Natural killer cell (primary cell): ENCODE data around the gene SOX15. TPM values are rescaled to one million over a fixed set of nuclear protein-coding genes. Genes with fewer than 3 reads are reported as not detected.
A peak's percentile ranks its signal among the peaks of the same experiment; 100 is the strongest.

Experiments
- ATAC-seq, 3 donors: fragments of 150-1000 bp in 2 of 3; fragments of 200-7000 bp in 1 of 3; cut with Tn5 transposase; 1 replicate in 1 of 3; 2 replicates in 2 of 3; pipeline ENCODE4 v1.10.0; 2021; ENCODE audit warnings: mild to moderate bottlenecking in 2 of 3, moderate library complexity in 2 of 3
- DNase-seq, 2 donors: peaks; one replicate each; pipeline versions ENCODE4 v3.0.0 to v3.0.0-alpha.2; 2013 to 2021; ENCODE audit warnings: mixed read lengths in 1 of 2
- H3K27ac ChIP-seq: one replicate; pipeline ENCODE4 v1.5.1; 2013; ENCODE audit warnings: mild to moderate bottlenecking, low read length
- H3K27me3 ChIP-seq: one replicate; pipeline ENCODE4 v1.6.1; 2013; ENCODE audit warnings: low read length; ENCODE audit not compliant: control insufficient read depth, insufficient read depth
- H3K36me3 ChIP-seq: one replicate; pipeline ENCODE4 v1.6.1; 2013; ENCODE audit warnings: low read length; ENCODE audit not compliant: control insufficient read depth, insufficient read depth
- H3K4me1 ChIP-seq: one replicate; pipeline ENCODE4 v1.6.1; 2013; ENCODE audit warnings: low read length; ENCODE audit not compliant: control insufficient read depth, insufficient read depth
- H3K4me3 ChIP-seq: one replicate; pipeline ENCODE4 v1.5.1; 2013; ENCODE audit warnings: low read length
- H3K9me3 ChIP-seq: one replicate; pipeline ENCODE4 v1.6.1; 2013; ENCODE audit warnings: low read length; ENCODE audit not compliant: control insufficient read depth, insufficient read depth
- H3K27ac Mint-ChIP-seq, 2 donors: one replicate each; pipeline ENCODE4 v1.8.0; 2022; ENCODE audit warnings: mild to moderate bottlenecking in 2 of 2, mixed read lengths in 2 of 2, moderate library complexity in 1 of 2
- H3K27me3 Mint-ChIP-seq, 2 donors: one replicate each; pipeline ENCODE4 v1.8.0; 2022; ENCODE audit warnings: low read depth in 2 of 2, mixed read lengths in 2 of 2
- H3K36me3 Mint-ChIP-seq: one replicate; pipeline ENCODE4 v1.8.0; 2022; ENCODE audit warnings: mixed read lengths
- H3K4me1 Mint-ChIP-seq, 2 donors: one replicate each; pipeline ENCODE4 v1.8.0; 2022; ENCODE audit warnings: mixed read lengths in 2 of 2
- H3K4me3 Mint-ChIP-seq: one replicate; pipeline ENCODE4 v1.8.0; 2022; ENCODE audit warnings: mild to moderate bottlenecking, moderate library complexity, mixed read lengths
- H3K9me3 Mint-ChIP-seq, 2 donors: one replicate each; pipeline ENCODE4 v1.8.0; 2022; ENCODE audit warnings: mixed read lengths in 2 of 2
- CTCF ChIP-seq: fragments of 200-600 bp; IDR thresholded peaks from one replicate; pipeline ENCODE4 v1.8.0; 2022; ENCODE audit warnings: antibody characterized with exemption
- WGBS: methylation state at CpG from one replicate; pipeline ENCODE4 v1.1.7; 2013; ENCODE audit warnings: missing lambda C conversion rate; ENCODE audit not compliant: insufficient coverage; 5-methylcytosine and 5-hydroxymethylcytosine counted together
- intact Hi-C: fragments of 100-400 bp; cut with micrococcal nuclease; formaldehyde crosslinking; loops from one replicate; pipeline ENCODE4 v1.14.2; 2022
- total RNA-seq, 4 donors: library from RNA; stranded (reverse); fragments of 120-200 nt in 1 of 4; gene quantifications; one replicate each; pipeline versions ENCODE4 v1.2.3 to v1.2.4, GENCODE V29; 2013 to 2022

The SOX15 gene
- total RNA-seq, 3 donors from 2014 or later (not counting 1 experiment from before 2014, with no cell fraction given) = 0.27 TPM; not detected in 2

DNA sequence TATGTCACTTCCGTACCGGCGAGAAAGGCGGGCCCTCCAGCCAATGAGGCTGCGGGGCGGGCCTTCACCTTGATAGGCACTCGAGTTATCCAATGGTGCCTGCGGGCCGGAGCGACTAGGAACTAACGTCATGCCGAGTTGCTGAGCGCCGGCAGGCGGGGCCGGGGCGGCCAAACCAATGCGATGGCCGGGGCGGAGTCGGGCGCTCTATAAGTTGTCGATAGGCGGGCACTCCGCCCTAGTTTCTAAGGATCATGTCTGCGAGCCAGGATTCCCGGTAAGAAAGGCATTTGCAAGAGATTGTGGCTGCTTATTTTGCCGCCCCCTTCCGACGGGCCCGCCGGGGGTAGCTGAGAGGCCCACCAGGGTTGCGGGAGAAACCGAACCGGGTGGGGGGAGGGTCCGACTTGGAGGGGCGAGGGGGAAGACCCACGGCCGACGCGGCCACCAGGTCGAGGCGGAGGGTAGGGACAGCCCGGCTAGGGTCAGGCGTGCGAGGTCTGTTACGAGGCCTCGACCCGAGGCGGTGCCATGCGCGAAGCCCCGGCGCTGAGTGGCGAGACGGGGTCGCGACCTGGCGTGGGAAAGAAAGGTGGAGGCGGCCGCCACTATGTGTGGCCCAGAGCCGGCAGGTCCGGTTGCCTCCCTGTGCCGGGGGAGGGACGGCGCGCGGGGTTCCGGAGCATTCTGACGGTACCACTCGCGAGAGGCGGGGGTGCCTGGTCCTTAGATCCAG is 17.1 kb downstream of the SOX15 start:
- H3K4me3 ChIP-seq = peak overlapping the region; percentile 93
- H3K9me3 ChIP-seq = no peaks in the 10 kb centered on the region
- Mint-ChIP-seq H3K4me1 (peaks cover 43 to 47% of the 10 kb centered on the region in 2 donors), H3K9me3 (no peaks in the 10 kb centered on the region), H3K27me3 (no peaks in the 10 kb centered on the region), H3K27ac (peak overlapping the region; percentile 98 to 100), H3K36me3 (peaks cover 15% of the 10 kb centered on the region), H3K4me3 (peak overlapping the region; percentile 99)
- ATAC-seq = peak; percentile 79 to 93 (median 80)
- H3K27ac ChIP-seq = peak overlapping the region; percentile 96
- WGBS = under 1% methylated on average over 73 of the region's 73 CpGs
- peaks cover 30% of the 10 kb centered on the region for H3K4me1 ChIP-seq
- no peak for TF ChIP-seq CTCF
- DNase-seq = peak; percentile 99 to 100
- H3K36me3 ChIP-seq = peaks cover 48% of the 10 kb centered on the region
- no peaks in the 10 kb centered on the region for H3K27me3 ChIP-seq
- intact Hi-C loops = loop anchor here (1.0 to 5.0 kb wide), 7 partner anchors 11 to 270 kb away; partner anchors contain the start of genes EIF5A, FXR2, MPDU1 and POLR2A

DNA sequence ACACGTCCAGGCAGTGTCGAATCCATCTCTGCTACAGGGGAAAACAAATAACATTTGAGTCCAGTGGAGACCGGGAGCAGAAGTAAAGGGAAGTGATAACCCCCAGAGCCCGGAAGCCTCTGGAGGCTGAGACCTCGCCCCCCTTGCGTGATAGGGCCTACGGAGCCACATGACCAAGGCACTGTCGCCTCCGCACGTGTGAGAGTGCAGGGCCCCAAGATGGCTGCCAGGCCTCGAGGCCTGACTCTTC is 17.6 kb downstream of the SOX15 start:
- 0% methylated on average over 10 of the region's 11 CpGs for WGBS
- Mint-ChIP-seq H3K36me3 (peaks cover 12% of the 10 kb centered on the region), H3K9me3 (no peaks in the 10 kb centered on the region), H3K4me1 (peaks cover 43 to 47% of the 10 kb centered on the region in 2 donors), H3K27ac (peak overlapping the region; percentile 98 to 100), H3K4me3 (peak overlapping the region; percentile 99), H3K27me3 (no peaks in the 10 kb centered on the region)
- Histone ChIP-seq H3K4me3 (peak overlapping the region; percentile 46), H3K27ac (peak overlapping the region; percentile 86), H3K9me3 (no peaks in the 10 kb centered on the region), H3K4me1 (peaks cover 27% of the 10 kb centered on the region), H3K36me3 (peaks cover 46% of the 10 kb centered on the region), H3K27me3 (no peaks in the 10 kb centered on the region)
- TF ChIP-seq CTCF = no peak
- DNase-seq = no peak
- no peak for ATAC-seq
- intact Hi-C loops = loop anchor here (1.0 to 5.0 kb wide), 6 partner anchors 11 to 270 kb away; partner anchors contain the start of genes EIF5A, FXR2, POLR2A and SENP3

GRCh38 chr17:7570351-7570750 is 19.5 kb downstream of the SOX15 start:
- Mint-ChIP-seq H3K27ac (peak overlapping the region in 1 of 2 donors; percentile 100), H3K4me1 (peaks cover 30 to 38% of the 10 kb centered on the region in 2 donors), H3K36me3 (no peaks in the 10 kb centered on the region), H3K27me3 (no peaks in the 10 kb centered on the region), H3K9me3 (no peaks in the 10 kb centered on the region), H3K4me3 (no peak overlapping the region)
- intact Hi-C loops = loop anchor here (5.0 kb wide), 1 partner anchor 272 kb away; no protein-coding TSS in a partner anchor
- H3K9me3 ChIP-seq = no peaks in the 10 kb centered on the region
- H3K4me3 ChIP-seq = no peak overlapping the region
- peaks cover 21% of the 10 kb centered on the region for H3K4me1 ChIP-seq
- H3K27me3 ChIP-seq = no peaks in the 10 kb centered on the region
- no peak overlapping the region for H3K27ac ChIP-seq
- ATAC-seq (no peak), DNase-seq (no peak)
- peaks cover 37% of the 10 kb centered on the region for H3K36me3 ChIP-seq
- TF ChIP-seq CTCF = no peak
- 97% methylated on average over 10 of the region's 10 CpGs for WGBS

GRCh38 chr17:7569571-7569970 is 20.3 kb downstream of the SOX15 start:
- Histone ChIP-seq H3K27ac (no peak overlapping the region), H3K27me3 (no peaks in the 10 kb centered on the region), H3K9me3 (no peaks in the 10 kb centered on the region), H3K4me1 (peaks cover 13% of the 10 kb centered on the region), H3K36me3 (peaks cover 37% of the 10 kb centered on the region), H3K4me3 (no peak overlapping the region)
- no peak overlapping the region for H3K27ac Mint-ChIP-seq
- H3K4me3 Mint-ChIP-seq = no peak overlapping the region
- no peaks in the 10 kb centered on the region for H3K27me3 Mint-ChIP-seq
- intact Hi-C loops = no loop called here
- WGBS = 100% methylated on average over 4 of the region's 5 CpGs
- H3K9me3 Mint-ChIP-seq = no peaks in the 10 kb centered on the region
- DNase-seq = no peak
- no peaks in the 10 kb centered on the region for H3K36me3 Mint-ChIP-seq
- peaks cover 24 to 31% of the 10 kb centered on the region in 2 donors for H3K4me1 Mint-ChIP-seq
- TF ChIP-seq CTCF = no peak
- ATAC-seq = no peak
